GM19099 (cell line): ENCODE data around the gene LIN7C.

Experiments used
- POLR2A ChIP-seq: IDR thresholded peaks from 3 replicates; pipeline ENCODE4 v1.6.1; 2011; ENCODE audit warnings: low read depth; ENCODE audit not compliant: insufficient read length; ENCODE audit errors: extremely low read depth

The LIN7C gene

DNA sequence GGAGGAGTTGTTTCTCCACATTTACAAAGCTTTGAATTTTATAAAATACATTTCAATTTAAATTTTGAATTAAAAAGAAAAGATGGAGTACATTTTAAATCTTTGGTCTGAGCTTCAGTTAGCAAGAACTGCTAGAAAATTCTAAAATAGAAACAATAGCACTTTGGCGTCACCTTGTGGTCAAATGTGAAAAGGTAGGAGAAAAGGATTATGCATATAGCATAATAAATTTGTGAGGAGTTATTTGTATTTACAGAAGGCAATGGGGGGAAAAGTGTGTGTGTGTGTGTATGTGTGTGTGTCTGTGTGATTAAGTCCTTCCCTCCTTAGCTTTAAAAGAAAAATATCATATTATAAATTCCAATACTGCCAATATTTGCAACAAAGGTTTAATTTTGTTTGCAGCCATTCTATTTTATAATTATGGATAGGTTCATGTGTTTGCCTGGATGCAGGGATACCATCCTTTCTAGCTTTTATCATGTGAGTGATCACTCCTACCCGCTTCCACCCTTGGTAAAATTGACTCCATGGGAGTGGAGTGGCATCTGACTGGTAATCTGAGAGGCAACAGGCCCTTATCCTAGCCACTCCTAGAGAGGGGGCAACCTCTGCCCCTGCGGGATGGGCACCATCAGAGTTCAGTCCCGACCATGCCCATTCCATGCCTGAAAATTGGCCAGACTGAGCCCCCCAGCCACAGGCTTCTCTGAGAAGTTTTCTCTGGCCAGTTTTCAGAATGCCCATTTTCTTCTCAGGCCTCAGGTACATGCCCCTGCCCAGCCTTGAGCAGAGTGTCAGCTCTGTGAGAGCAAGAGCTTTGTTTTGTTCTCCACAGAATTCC, 20.4 kb downstream of the LIN7C start:
- no peak for TF ChIP-seq POLR2A

DNA sequence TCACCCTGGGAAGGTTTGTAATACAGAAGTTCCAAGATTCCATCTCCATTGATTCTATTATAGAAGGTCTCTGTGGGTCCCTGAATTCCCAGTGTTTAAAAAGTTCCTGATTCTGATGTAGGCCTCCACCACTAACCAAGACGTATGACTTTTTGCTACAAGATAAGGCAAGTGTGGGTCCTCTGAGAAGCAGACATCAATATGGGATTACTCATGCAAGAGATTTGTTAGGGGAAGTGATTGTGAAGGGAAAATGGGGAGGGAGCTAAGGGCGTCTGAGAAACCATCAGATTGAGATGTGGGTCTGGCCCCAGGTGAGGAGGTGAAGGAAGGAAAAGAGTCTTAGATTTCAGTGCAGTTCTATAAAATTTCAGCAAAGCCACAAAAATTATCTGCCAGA, 23.8 kb downstream of the LIN7C start:
- TF ChIP-seq POLR2A, result no peak

DNA sequence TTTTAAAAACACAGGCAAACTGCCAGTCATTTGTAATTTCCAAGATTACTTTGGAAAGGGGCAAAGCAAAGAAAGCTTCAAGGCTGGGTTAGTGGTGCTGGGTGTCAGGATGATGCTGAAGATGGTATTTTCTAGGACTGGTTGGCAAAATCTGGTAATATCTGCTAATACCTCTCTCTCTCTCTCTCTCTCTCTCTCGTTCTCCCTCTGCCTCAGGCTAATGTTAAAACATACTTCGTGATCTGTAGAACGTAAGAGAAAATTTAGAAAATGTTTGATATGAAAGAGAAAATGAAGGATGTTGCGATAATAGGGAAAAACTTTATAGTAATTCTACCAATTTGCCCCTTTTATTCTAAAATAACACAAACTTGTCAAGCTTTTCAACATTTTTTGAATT, 24.6 kb downstream of the LIN7C start:
- TF ChIP-seq POLR2A, result no peak

DNA sequence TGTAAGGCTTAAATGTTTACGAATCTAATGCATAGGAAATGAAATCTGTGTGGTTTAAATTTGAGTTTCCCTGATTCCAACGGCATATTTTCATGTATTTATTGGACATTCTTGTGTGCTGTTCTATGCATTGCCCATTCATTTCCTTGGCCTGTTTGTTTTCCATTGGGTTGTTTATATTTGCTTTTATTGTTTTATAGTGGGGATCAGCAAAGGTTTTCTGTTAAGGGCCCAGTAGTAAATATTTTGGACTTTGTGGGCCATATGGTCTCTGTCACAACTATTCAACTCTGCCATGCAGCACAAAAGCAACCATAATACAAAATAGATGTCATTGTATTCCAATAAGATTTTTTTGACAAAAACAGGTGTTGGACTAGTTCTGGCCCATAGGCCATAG, 28.7 kb downstream of the LIN7C start:
- TF ChIP-seq POLR2A, result no peak

DNA sequence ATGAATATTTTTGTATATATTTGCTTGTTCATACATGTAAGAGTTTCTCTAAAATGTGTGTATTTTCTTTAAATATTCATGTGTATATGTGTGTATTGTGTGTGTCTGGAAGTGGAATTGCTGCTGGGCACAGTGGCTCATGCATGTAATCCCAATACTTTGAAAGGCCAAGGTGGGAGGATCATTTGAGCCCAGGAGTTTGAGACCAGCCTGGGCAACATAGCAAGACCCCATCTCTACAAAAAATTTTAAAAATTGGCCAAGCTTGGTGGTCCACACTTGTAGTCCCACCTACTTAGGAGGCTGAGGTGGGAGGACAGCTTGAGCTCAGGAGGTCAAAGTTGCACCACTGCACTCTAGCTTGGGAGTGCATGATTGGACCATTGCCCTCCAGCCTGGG, 29.3 kb downstream of the LIN7C start:
- TF ChIP-seq POLR2A, result no peak

DNA sequence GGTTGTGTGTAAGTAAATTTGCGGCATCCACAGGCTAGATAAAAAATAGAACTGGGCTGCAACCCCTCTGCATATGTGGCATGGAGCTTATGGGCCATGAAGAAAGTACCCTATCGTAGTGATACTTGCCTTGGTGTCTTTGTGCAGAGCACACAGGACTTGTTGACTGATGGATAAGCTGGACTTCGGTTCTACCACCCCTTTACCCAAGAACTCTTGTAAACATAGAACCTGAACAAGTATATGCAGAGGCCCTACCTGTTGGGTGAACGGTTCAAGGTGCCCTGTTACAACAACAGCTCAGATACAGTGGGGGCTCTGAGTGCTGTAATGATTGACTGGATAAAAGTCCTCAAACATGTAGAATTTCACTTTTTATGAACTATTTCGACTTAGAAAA, 30.9 kb downstream of the LIN7C start:
- no peak for TF ChIP-seq POLR2A

DNA sequence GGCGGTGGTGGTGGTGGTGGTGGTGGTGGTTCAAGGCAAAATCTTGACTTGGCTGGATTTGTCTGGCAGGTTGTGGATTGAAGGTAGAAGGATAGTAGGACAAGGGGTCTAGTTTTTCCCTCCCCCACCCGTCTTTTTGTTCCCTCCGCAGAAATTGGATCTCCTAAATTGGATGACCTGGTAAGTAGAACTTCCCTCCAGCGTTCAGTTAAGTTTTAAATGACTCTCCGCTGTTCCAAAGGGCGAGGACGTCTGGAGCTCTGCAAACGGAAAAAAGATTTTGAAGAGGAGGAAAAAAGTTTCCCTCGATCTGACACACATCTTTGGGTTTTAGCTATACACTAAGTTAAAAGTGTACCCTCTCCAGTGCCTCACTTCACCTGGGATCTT, 33.6 kb downstream of the LIN7C start:
- no peak for TF ChIP-seq POLR2A

DNA sequence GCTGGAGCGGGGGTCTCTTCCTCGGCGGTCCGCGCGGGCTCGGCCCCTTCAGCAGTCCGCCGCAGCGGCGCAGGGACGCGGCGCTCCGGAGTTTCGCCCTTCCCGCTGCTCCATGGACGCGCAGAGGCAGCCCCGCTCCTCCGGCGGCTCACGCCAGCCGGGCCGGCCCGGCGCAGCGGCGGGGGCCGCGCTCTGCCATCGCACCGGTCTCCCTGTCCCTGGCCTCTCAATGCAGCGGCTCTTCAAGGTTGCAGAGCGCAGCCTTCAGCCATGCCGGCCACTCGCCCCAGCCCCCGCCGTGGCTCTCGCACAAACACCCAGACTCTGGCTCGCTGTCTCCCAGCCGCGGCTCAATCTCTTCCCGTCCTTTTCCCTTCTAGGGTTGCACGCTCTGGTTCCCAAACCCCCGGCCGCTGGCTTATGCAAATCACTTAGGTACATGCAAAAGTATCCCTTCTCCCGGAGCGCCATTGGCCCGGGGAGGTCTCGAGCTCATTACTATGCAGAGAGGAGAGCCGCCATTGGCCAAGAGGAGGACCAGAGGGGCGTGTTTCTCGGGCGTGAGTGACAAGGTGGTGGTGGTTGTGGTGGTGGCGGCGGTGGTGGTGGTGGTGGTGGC, 34.1 kb downstream of the LIN7C start, which contains the start of gene LGR4:
Gene LGR4, minus strand, starts transcription at position 393 of the 619 bp plus-strand sequence. CDS start 488 bp downstream, outside the sequence.
- TF ChIP-seq POLR2A, result no peak

DNA sequence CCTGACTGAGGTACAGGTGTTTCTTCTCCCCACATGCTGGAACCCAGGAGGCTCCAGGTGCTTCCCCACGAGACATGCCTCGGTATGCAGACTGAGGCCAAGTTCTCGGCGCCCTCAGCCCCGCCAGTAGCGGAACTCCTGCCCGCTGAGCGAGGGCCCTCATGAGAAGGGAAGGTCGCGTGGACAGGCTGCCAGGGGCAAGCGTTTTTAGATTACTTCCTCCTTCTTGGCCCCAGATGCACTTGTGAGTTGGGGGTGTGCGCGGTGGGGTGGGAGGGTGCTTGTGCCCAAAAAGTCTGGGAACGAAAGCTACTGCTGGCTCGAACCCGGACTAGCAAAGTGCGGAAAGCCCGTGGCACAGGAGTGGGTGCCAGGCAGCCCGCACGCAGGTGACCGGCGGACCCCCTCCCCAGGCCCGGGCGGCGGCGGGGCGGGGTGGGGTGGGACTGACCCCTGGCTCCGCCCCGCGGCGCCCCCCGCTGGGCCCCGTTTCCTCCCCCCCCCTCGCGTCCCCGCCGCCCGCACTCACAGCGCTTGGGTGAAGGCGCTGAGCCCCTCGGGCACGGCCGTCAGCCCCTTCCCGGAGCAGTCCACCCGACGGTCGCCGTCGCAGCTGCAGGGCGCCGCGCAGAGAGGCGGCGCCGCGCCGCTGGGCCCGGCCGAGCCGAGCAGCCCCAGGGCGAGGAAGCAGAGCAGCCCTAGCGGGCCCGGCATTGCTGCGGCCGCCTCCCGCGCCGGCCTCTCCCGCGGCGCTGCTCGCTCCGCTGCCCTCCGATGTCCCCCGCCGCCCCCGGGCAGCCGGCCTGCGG, 34.8 kb downstream of the LIN7C start:
- no peak for TF ChIP-seq POLR2A

DNA sequence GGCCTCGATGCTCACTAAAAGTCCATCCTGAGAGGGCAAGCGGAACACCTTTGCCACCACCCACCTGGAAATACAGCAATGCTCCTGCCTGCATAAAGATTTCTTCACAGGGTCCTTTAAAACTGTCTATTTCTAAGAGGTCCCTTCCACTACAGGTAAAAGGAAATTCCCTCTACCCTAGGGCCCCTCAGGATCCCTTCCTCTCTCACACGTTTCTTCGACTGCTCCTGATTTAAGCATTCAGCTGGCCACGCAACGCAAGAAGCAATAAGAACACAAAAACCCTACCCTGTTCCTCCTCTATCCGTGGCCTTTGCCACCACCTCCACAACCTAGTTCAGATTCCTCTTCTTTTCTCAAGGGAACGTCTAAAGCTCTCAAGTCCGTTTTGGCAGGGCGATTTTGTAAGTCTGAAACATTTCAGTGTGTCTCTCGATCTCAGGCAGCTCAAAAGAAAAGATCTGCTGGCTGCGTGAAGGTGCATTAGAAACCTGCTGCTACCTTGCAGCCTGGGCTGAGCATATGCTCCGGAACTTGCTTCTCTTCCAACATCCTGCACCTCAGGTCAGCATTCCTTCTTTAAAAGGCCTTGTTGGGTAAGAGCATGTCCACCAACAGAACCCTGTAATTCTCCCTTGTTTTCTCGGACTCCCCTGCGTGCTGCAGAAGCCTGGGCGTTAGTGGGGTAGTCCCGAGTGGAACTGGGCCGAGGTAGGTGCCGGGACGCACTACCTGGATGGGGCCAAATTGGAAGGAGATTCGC, 35.6 kb downstream of the LIN7C start:
- TF ChIP-seq POLR2A, result no peak

DNA sequence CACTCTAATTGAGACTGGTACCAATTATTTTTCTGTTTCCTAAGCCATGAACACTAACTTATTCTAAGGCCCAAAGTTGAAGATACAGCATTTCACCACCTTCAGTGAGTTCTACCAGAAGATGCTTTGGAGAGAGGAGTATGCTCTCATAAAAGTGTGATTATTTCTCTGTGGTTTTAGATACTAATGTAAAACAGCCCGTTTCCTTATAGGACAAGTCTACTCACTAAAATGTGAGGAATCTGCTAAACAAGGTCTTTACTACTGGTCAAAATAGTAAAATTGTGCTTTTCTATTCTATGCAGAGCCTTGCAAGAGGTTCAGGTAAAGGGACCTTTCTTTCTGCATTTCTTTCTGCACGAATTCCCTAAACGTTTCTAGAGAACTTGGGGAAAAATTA, 36.4 kb downstream of the LIN7C start:
- no peak for TF ChIP-seq POLR2A

DNA sequence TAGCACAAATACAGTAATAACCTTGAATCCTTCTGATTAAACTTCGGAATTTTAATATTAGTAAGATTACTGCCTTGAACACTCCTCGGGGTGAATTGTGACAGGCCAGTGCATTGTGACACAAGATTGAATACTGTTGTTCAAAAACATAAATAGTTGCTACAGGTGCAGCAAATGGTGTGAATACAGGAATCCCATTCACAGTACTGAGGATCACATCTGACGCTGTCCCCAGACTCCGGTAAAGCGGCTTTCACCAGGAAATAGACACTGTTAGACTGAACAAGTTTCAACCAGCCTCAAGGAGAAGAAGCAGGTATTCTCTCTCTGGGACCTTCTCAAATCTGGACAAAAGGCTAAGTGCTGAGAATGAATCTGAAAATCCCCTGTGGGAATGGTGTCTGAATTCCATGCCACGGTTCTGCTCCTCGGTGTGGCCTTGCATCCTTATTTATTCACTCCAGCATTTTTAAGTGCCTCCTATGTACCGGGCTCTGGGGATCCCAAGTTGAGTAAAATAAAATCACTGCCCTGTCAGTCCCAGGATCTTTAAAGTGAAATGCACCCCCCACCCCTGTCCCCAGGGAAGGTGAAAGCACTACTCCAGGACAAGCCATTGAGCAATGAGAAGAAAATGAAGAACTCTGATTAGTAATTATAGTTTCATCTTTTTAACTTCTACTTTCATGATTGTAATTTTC, 37.4 kb downstream of the LIN7C start:
- TF ChIP-seq POLR2A, result no peak

DNA sequence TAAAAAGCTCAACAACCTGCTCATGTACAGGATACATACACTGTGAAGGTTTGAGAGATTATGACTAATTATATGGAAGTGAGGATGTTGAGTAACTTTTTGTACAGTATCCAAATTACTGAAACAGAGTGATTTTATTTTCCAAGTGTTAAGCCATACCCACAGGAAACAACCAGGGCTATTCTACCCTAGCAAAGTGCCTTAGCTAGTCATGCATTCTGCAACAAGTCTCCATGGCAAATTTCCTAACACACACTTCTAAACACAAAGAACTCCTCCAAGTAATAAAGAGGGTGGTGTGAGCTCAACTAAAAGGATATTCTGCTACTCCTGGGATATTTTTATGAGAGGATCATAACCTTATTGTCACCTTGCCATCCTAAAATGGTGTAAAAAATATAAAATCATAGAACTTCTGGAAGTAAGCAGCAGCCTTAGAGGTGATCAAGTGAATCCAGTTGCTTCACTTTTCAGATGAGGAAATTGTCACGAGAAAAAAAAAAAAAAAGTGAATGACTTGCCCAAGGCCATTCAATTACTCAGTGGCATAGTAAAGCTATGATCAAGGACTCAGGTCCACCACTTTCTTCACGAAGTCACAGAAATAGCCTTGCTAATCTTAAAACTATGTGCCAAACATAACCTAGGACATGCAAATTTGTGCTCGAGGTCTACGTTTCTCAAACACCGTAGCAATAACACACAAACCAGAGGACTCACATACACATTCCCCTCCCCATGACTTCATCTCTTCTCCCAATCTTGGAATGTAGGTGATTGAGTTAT, 38.2 kb downstream of the LIN7C start:
- TF ChIP-seq POLR2A, result no peak
